Kidney (tissue), 14 donors: ENCODE data around the gene GNA12. TPM values are rescaled to one million over a fixed set of nuclear protein-coding genes. Genes with fewer than 3 reads are reported as not detected.

ENCODE experiments used
- DNase-seq, 5 donors: peaks; one replicate each; pipeline ENCODE4 v3.0.0-alpha.2; 2013 to 2020
- FAIRE-seq: peaks from 2 replicates; lab custom pipeline; 2012; peaks lifted over from hg19 to GRCh38; lab: Jason Lieb, UNC
- H3K27ac ChIP-seq, 2 donors: one replicate each; pipeline ENCODE4 v1.7.0; 2013; ENCODE audit warnings: low read depth in 2 of 2, low read length in 2 of 2, inconsistent platforms in 1 of 2
- H3K27me3 ChIP-seq: one replicate; pipeline ENCODE4 v1.7.1; 2013; ENCODE audit warnings: low read length, inconsistent platforms; ENCODE audit not compliant: control insufficient read depth, insufficient read depth
- H3K36me3 ChIP-seq, 3 donors: one replicate each; pipeline versions ENCODE4 v1.7.0 to v1.7.1; 2013; ENCODE audit warnings: low read length in 3 of 3, control low read depth in 1 of 3, inconsistent platforms in 1 of 3; ENCODE audit not compliant: insufficient read depth in 3 of 3, control insufficient read depth in 2 of 3
- H3K4me1 ChIP-seq, 3 donors: one replicate each; pipeline versions ENCODE4 v1.7.0 to v1.7.1; 2013; ENCODE audit warnings: low read length in 3 of 3, inconsistent platforms in 1 of 3, low read depth in 1 of 3; ENCODE audit not compliant: control insufficient read depth in 2 of 3, insufficient read depth in 2 of 3
- H3K4me3 ChIP-seq, 3 donors: one replicate each; pipeline versions ENCODE4 v1.7.0 to v1.8.1; 2013; ENCODE audit warnings: low read length in 3 of 3, control low read depth in 1 of 3, inconsistent platforms in 1 of 3
- H3K9ac ChIP-seq, 3 donors: one replicate each; pipeline versions ENCODE4 v1.7.0 to v1.7.1; 2013; ENCODE audit warnings: low read length in 3 of 3, control low read depth in 1 of 3, inconsistent platforms in 1 of 3
- H3K9me3 ChIP-seq, 3 donors: one replicate each; pipeline versions ENCODE4 v1.7.0 to v1.7.1; 2013; ENCODE audit warnings: low read length in 3 of 3, control low read depth in 1 of 3, inconsistent platforms in 1 of 3; ENCODE audit not compliant: control insufficient read depth in 2 of 3, insufficient read depth in 1 of 3
- intact Hi-C: fragments of 100-400 bp; cut with DNase I; formaldehyde crosslinking; loops from one replicate; pipeline ENCODE4 v1.11.1; 2022
- polyA plus RNA-seq: library from polyadenylated mRNA; stranded (reverse); fragments of 350-450 nt; fragmentation: Illumina TruSeq; extraction: RNeasy Lipid Tissue Mini Kit (QIAGEN cat#74804); gene quantifications from one replicate; pipeline ENCODE4 v1.2.3, GENCODE V29; 2014; ENCODE audit warnings: low read depth, low replicate concordance; ENCODE audit not compliant: insufficient read depth
- total RNA-seq: library from RNA; stranded (reverse); fragmentation: NEBNext Ultra II Directional; extraction: Animal tissue kit (Norgen Biotek cat#: 25700); gene quantifications from one replicate; pipeline ENCODE4 v1.2.1, GENCODE V29; 2021
- TF ChIP-seq, protein P1 (sequence below): IDR thresholded peaks from 3 replicates; pipeline ENCODE4 v1.5.1; 2012; ENCODE audit warnings: mild to moderate bottlenecking, moderate library complexity, borderline replicate concordance; ENCODE audit not compliant: insufficient read depth; ENCODE audit errors: extremely low read depth
- donor health status: control.
- donor health status: control.
- donor health status: control.
- donor health status: control.
- donor health status: control.
- donor health status: DM: yes; HTN: yes; CAD: no.
- donor health status: Normal renal cell carcinoma (clear cell type).

The GNA12 gene
- total and polyA plus RNA-seq, 2 donors from 2014 or later = 16.5 to 41.1 TPM

GRCh38 chr7:2814946-2815874, 28.9 kb downstream of the GNA12 start:
- intact Hi-C loops = no loop called here
- FAIRE-seq = no peak

GRCh38 chr7:2814186-2814945, 29.7 kb downstream of the GNA12 start:
- FAIRE-seq (no peak), DNase-seq (peak in 1 of 5 donors; percentile 56)
- intact Hi-C loops = no loop called here
- H3K4me1 ChIP-seq = peaks cover 0 to 22% (median 12%) of the 10 kb centered on the region in 3 donors
- H3K9me3 ChIP-seq = no peaks in the 10 kb centered on the region
- H3K4me3 ChIP-seq = peak overlapping the region in 1 of 3 donors; percentile 5
- no peaks in the 10 kb centered on the region for H3K36me3 ChIP-seq
- H3K9ac ChIP-seq = peak overlapping the region in 1 of 3 donors; percentile 5
- no peaks in the 10 kb centered on the region for H3K27me3 ChIP-seq
- TF ChIP-seq, protein P1, sequence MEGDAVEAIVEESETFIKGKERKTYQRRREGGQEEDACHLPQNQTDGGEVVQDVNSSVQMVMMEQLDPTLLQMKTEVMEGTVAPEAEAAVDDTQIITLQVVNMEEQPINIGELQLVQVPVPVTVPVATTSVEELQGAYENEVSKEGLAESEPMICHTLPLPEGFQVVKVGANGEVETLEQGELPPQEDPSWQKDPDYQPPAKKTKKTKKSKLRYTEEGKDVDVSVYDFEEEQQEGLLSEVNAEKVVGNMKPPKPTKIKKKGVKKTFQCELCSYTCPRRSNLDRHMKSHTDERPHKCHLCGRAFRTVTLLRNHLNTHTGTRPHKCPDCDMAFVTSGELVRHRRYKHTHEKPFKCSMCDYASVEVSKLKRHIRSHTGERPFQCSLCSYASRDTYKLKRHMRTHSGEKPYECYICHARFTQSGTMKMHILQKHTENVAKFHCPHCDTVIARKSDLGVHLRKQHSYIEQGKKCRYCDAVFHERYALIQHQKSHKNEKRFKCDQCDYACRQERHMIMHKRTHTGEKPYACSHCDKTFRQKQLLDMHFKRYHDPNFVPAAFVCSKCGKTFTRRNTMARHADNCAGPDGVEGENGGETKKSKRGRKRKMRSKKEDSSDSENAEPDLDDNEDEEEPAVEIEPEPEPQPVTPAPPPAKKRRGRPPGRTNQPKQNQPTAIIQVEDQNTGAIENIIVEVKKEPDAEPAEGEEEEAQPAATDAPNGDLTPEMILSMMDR = no peak
- peak overlapping the region; percentile 5 to 59 for H3K27ac ChIP-seq

More at GRCh38 chr7:2814946-2815874, 28.9 kb downstream of the GNA12 start:
- Histone ChIP-seq H3K9ac (no peak overlapping the region), H3K27ac (peak overlapping the region; percentile 5 to 59), H3K27me3 (no peaks in the 10 kb centered on the region), H3K36me3 (no peaks in the 10 kb centered on the region), H3K4me1 (peaks cover 0 to 27% (median 12%) of the 10 kb centered on the region in 3 donors), H3K4me3 (no peak overlapping the region), H3K9me3 (no peaks in the 10 kb centered on the region)
- no peak for DNase-seq
- TF ChIP-seq, protein P1 = no peak

DNA sequence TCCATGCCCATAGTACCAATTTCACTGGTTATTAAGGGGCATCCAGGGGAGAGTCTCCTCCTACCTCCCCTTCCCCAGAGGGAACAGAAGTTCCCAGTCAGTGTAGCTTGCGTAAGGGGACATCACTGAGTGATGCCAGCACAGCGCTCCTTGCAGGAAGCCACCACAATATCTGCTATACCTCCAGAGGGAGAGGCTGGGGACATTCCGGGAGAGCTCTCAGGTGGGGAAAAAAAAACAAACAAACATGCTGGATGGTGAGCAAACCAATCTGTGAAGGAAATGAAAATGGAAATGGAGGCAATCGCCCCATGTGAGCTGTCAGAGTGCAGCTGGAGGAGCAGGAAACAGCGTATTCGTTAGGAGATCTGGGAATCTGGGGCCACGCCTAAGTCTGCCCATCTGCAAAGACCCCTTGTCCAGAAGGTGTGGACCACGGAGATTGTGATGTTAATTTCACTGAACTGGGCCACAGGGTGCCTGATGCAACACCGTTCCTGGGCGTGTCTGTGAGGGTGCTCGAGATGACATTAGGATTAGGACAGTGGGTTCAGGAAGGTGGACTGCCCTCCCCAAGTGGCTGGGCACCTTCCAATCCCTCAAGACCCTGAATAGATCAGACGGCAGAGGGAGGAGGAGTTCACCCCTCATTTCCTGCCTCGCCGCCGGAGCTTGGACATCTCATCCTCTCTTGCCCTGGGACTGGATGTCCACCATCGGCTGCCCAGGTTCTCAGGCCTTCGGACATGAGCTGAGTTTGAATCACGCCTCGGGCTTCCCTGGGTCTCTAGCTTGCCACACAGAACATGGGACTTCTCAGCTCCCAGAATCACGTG, 30.5 kb downstream of the GNA12 start:
- peaks cover 0 to 15% (median 12%) of the 10 kb centered on the region in 3 donors for H3K4me1 ChIP-seq
- H3K4me3 ChIP-seq = peak overlapping the region in 1 of 3 donors; percentile 5
- no peaks in the 10 kb centered on the region for H3K27me3 ChIP-seq
- peak overlapping the region; percentile 5 to 47 for H3K27ac ChIP-seq
- TF ChIP-seq, protein P1 = no peak
- H3K36me3 ChIP-seq = no peaks in the 10 kb centered on the region
- DNase-seq = peak in 1 of 5 donors; percentile 47
- H3K9me3 ChIP-seq = no peaks in the 10 kb centered on the region
- H3K9ac ChIP-seq = peak overlapping the region in 1 of 3 donors; percentile 5
- FAIRE-seq = no peak
- intact Hi-C loops = no loop called here
